Adipocyte (in vitro differentiated cells): ENCODE data around the gene MAT2A.
A peak's percentile ranks its signal among the peaks of the same experiment; 100 is the strongest.

Source experiments
- DNase-seq: peaks from one replicate; pipeline ENCODE4 v3.0.0-alpha.2; 2015; ENCODE audit warnings: low read depth
- H3K27me3 ChIP-seq: replicated peaks from 2 replicates; pipeline ENCODE4 v1.7.0; 2013; ENCODE audit warnings: mild to moderate bottlenecking, low read length, moderate library complexity; ENCODE audit not compliant: control insufficient read depth, insufficient read depth
- H3K36me3 ChIP-seq: 2 replicates; pipeline ENCODE4 v1.7.0; 2013; ENCODE audit warnings: low read length, mild to moderate bottlenecking, moderate library complexity; ENCODE audit not compliant: control insufficient read depth, insufficient read depth, severe bottlenecking
- H3K4me1 ChIP-seq: 2 replicates; pipeline ENCODE4 v1.7.0; 2013; ENCODE audit warnings: mild to moderate bottlenecking, low read length, moderate library complexity; ENCODE audit not compliant: control insufficient read depth, insufficient read depth
- H3K4me3 ChIP-seq: 2 replicates; pipeline ENCODE4 v1.7.0; 2013; ENCODE audit warnings: mild to moderate bottlenecking, low read length, moderate library complexity
- H3K9ac ChIP-seq: 2 replicates; pipeline ENCODE4 v1.7.0; 2013; ENCODE audit warnings: mild to moderate bottlenecking, low read length, moderate library complexity
- H3K9me3 ChIP-seq: 2 replicates; pipeline ENCODE4 v1.7.0; 2013; ENCODE audit warnings: mild to moderate bottlenecking, low read length, moderate library complexity; ENCODE audit not compliant: control insufficient read depth

Gene MAT2A

GRCh38 chr2:85505551-85506238 is 33.3 kb upstream of the MAT2A start:
- no peak overlapping the region for H3K4me3 ChIP-seq
- peak overlapping the region; percentile 27 for H3K9ac ChIP-seq
- DNase-seq = no peak
- H3K36me3 ChIP-seq = no peaks in the 10 kb centered on the region
- H3K27me3 ChIP-seq = no peaks in the 10 kb centered on the region
- peaks cover 49% of the 10 kb centered on the region for H3K4me1 ChIP-seq
- H3K9me3 ChIP-seq = no peaks in the 10 kb centered on the region

GRCh38 chr2:85506768-85507181 is 32.2 kb upstream of the MAT2A start:
- Histone ChIP-seq H3K27me3 (no peaks in the 10 kb centered on the region), H3K9me3 (no peaks in the 10 kb centered on the region), H3K9ac (peak overlapping the region; percentile 60), H3K4me1 (peaks cover 60% of the 10 kb centered on the region), H3K4me3 (no peak overlapping the region), H3K36me3 (no peaks in the 10 kb centered on the region)
- peak; percentile 40 for DNase-seq

DNA sequence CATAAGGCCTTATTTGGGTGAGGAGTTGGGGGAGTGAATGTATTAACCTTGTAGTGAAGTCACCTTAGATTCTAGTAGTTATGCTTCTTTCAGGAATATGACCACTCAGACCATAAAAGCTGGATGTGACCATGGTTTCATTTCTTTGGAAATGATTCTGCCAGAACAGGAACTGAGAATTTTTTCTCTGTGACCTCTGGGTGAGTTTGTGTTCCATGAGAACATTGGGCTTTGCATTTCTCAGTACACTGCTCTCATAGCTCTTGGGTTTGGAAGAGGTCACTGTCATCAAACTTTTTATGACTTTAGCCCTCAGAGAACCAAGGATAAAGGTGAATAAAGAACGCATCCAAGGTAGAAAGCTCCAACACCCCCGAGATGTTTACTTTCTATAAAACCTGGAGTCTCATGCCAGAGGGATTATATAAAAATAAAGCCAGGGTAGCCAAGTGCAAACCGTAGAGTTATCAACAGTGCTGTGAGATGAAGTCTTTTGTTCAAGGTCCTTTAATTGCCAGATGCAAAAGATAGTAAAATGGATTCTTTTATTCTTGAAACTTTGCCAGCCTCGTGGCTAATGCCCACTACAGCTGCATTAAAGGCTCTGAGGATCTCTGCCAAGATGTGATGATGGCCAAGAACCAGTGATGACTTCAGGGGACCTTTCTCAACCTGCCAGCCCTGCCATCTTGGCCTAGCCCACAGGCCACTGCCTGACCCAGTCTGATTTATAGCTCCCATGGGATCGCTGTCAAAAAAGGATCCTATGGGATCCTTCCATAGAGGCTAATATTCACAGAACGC is 27.8 kb upstream of the MAT2A start:
- Histone ChIP-seq H3K36me3 (no peaks in the 10 kb centered on the region), H3K9ac (no peak overlapping the region), H3K9me3 (no peaks in the 10 kb centered on the region), H3K4me3 (no peak overlapping the region), H3K4me1 (peaks cover 28% of the 10 kb centered on the region), H3K27me3 (no peaks in the 10 kb centered on the region)
- DNase-seq = peak; percentile 18

DNA sequence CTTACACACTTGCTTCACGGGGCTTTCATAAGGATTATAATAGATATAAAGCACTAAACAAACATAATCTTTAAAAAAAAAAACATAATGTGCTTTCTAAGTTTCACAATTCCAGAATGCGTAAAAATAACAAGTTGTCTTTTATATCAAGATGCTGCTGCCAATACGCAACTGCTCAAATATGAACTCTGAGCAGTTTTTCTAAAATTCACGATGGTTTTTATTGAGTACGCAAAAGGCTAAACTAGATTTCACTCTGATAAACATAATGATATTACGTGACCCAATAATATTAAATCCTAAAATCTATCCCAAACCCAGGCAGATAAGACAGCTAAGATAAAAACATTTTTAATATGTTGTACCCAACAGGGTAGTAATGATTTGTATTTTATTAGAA is 24.6 kb upstream of the MAT2A start:
- H3K9ac ChIP-seq = no peak overlapping the region
- H3K4me1 ChIP-seq = peaks cover 15% of the 10 kb centered on the region
- H3K27me3 ChIP-seq = no peaks in the 10 kb centered on the region
- DNase-seq = no peak
- H3K36me3 ChIP-seq = no peaks in the 10 kb centered on the region
- H3K4me3 ChIP-seq = no peak overlapping the region
- no peaks in the 10 kb centered on the region for H3K9me3 ChIP-seq

DNA sequence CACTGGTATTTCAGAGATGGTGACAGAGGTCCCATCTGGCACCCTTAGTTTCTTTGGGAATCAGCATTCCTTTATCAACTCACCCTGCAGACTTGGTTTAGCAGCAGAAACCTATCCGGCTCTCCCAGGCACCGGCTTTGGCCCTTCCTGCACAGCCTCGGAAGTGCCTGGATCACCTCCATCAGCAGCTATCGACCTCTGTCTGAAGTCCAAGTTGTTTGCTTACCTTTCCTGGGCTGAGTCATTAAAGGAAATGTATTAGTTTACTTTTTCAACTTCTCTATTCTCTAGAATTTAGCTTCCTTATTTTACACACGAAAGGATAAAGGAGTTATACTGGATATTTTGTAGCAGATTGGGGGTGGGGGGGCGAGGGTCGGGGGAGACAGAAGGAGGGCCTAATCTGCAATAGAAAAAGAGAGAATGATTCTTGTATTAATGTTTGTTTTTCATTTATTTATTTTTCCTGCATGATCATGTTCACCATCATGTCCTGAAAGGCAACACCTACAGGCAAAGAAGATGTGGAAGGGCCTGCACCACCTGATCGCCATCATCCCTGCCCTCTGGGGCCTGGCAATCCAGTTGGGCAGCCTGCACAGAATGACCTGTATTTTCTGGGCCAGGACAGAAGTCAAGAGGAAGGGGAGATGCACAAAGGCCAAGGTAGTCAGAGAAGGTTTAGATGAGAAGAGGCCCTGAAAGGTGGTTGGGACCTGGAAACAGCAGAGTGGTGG is 22.1 kb upstream of the MAT2A start:
- no peak for DNase-seq
- H3K9ac ChIP-seq = no peak overlapping the region
- H3K36me3 ChIP-seq = no peaks in the 10 kb centered on the region
- H3K4me1 ChIP-seq = peaks cover 4% of the 10 kb centered on the region
- H3K27me3 ChIP-seq = no peaks in the 10 kb centered on the region
- H3K4me3 ChIP-seq = no peak overlapping the region
- H3K9me3 ChIP-seq = no peaks in the 10 kb centered on the region

GRCh38 chr2:85522090-85522647 is 16.8 kb upstream of the MAT2A start:
- Histone ChIP-seq H3K36me3 (no peaks in the 10 kb centered on the region), H3K4me1 (peaks cover 4% of the 10 kb centered on the region), H3K9ac (no peak overlapping the region), H3K27me3 (no peaks in the 10 kb centered on the region), H3K4me3 (no peak overlapping the region), H3K9me3 (no peaks in the 10 kb centered on the region)
- no peak for DNase-seq

DNA sequence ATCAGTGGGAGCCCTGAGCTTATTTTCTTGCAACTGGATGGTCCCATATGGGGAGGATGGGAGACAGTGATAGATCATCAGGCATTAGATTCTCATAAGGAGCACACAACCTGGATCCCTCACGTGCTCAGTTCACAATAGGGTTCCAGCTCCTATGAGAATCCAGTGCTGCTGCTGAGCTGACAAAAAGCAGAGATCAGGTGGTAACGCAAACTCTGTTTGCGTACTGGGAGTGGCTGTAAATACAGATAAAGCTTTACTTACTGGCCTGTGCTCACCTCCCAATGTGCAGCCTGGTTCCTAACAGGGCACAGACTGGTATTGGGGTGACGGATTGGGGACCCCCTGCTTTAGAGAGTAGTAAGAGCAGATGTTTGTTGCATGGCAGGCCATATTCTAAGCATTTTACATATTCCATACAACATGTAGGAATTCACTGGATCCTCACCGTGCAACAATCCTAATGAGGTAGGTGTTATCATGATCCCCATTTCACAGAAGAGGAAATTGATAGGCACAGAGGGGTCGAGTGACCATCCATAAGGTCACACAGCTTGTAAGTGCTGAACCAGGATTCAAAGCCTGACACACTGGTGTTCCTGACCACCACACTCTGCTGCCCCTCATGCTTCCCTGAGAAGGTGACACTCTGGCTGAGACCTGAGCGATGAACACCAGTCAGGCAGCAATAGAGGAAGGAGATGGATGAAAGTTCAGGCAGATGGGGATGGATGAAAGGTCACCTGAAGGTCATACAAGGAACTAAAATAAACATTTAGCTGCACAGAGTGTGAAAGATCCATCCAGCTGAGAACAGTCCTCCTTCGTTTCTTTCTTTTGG is 15.7 kb upstream of the MAT2A start:
- Histone ChIP-seq H3K9ac (no peak overlapping the region), H3K27me3 (no peaks in the 10 kb centered on the region), H3K9me3 (no peaks in the 10 kb centered on the region), H3K4me3 (no peak overlapping the region), H3K36me3 (no peaks in the 10 kb centered on the region), H3K4me1 (peaks cover 4% of the 10 kb centered on the region)
- DNase-seq = no peak

GRCh38 chr2:85523903-85524335 is 15.0 kb upstream of the MAT2A start:
- DNase-seq = no peak
- Histone ChIP-seq H3K4me1 (peaks cover 4% of the 10 kb centered on the region), H3K27me3 (no peaks in the 10 kb centered on the region), H3K9ac (no peak overlapping the region), H3K9me3 (no peaks in the 10 kb centered on the region), H3K4me3 (no peak overlapping the region), H3K36me3 (no peaks in the 10 kb centered on the region)

GRCh38 chr2:85524336-85524908 is 14.5 kb upstream of the MAT2A start:
- Histone ChIP-seq H3K9ac (no peak overlapping the region), H3K4me3 (no peak overlapping the region), H3K36me3 (no peaks in the 10 kb centered on the region), H3K9me3 (no peaks in the 10 kb centered on the region), H3K27me3 (no peaks in the 10 kb centered on the region), H3K4me1 (peaks cover 4% of the 10 kb centered on the region)
- peak; percentile 56 for DNase-seq

DNA sequence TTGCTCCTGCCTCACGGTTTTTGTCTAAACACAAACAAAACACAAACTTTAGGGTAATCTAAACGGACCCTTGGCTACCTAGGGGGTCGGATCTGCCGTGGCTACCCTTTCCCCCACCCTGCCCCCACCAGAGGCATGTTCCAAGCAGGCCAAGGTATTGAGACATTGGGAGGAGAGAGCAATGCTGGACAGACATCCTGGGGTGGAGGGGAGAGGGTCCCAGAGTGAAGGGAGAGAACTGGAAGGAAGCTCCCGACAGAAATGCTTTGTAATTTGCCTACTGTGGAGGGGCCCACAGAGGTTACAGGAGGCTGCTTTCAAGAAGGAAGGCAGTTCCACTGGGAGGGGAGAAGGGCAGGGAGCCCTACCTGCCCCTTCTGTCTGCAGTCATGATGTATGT is 13.9 kb upstream of the MAT2A start:
- DNase-seq = no peak
- Histone ChIP-seq H3K27me3 (no peaks in the 10 kb centered on the region), H3K9me3 (no peaks in the 10 kb centered on the region), H3K4me3 (no peak overlapping the region), H3K9ac (no peak overlapping the region), H3K36me3 (no peaks in the 10 kb centered on the region), H3K4me1 (peaks cover 4% of the 10 kb centered on the region)
